PC-3 (cell line): ENCODE measurements around the gene RNF126. TPM values are rescaled to one million over a fixed set of nuclear protein-coding genes. Genes with fewer than 3 reads are reported as not detected.

Source experiments
- ATAC-seq: fragments of 200-7000 bp; cut with Tn5 transposase; 2 replicates; pipeline ENCODE4 v1.9.1; 2020; ENCODE audit warnings: mild to moderate bottlenecking, moderate library complexity
- BruUV-seq: library from RNA; stranded (reverse); fragments of 400-500 nt; replicated peaks from 2 replicates; lab custom pipeline; 2021; lab: Mats Ljungman, UMichigan
- CTCF ChIA-PET: fragments of 300-600 bp; sonication (Branson Sonifier 250); formaldehyde crosslinking; loops from one replicate; lab custom pipeline; 2022; ENCODE audit warnings: antibody characterized with exemption; lab: Charles Lee
- POLR2A ChIA-PET: fragments of 300-600 bp; sonication (Branson Sonifier 250); formaldehyde crosslinking; loops from one replicate; lab custom pipeline; 2022; ENCODE audit warnings: antibody characterized with exemption; ENCODE audit not compliant: unreplicated experiment; lab: Charles Lee
- DNase-seq: peaks from one replicate; pipeline ENCODE4 v3.0.0-alpha.2; 2015
- H2AFZ ChIP-seq: fragments of 300-600 bp; sonication (generic); 2 replicates; pipeline ENCODE4 v1.6.0; 2016; ENCODE audit warnings: antibody characterized with exemption, low read length
- H3F3A ChIP-seq: fragments of 300-600 bp; sonication (generic); one replicate; pipeline ENCODE4 v1.6.0; 2017; ENCODE audit warnings: antibody characterized with exemption, low read length, control low read depth, mild to moderate bottlenecking; ENCODE audit not compliant: unreplicated experiment
- H3K27ac ChIP-seq: fragments of 300-600 bp; sonication (generic); 2 replicates; pipeline ENCODE4 v1.5.1; 2016; ENCODE audit warnings: mild to moderate bottlenecking, low read length
- H3K27me3 ChIP-seq: fragments of 300-600 bp; sonication (generic); 2 replicates; pipeline ENCODE4 v1.6.1; 2016; ENCODE audit warnings: low read length, mixed read lengths
- H3K36me3 ChIP-seq: fragments of 300-600 bp; sonication (generic); 2 replicates; pipeline ENCODE4 v1.6.1; 2016; ENCODE audit warnings: low read depth, mixed run types, low read length, mixed read lengths
- H3K4me1 ChIP-seq: fragments of 300-600 bp; sonication (generic); 2 replicates; pipeline ENCODE4 v1.5.1; 2016; ENCODE audit warnings: low read length; ENCODE audit not compliant: insufficient read depth
- H3K4me2 ChIP-seq: fragments of 300-600 bp; sonication (generic); 2 replicates; pipeline ENCODE4 v1.6.0; 2016; ENCODE audit warnings: low read length
- H3K4me3 ChIP-seq: fragments of 300-600 bp; sonication (generic); 2 replicates; pipeline ENCODE4 v1.5.1; 2016; ENCODE audit warnings: mild to moderate bottlenecking, low read length, mixed read lengths
- H3K79me2 ChIP-seq: fragments of 300-600 bp; sonication (generic); 2 replicates; pipeline ENCODE4 v1.6.1; 2017; ENCODE audit warnings: low read length, mixed read lengths
- H3K9ac ChIP-seq: fragments of 300-600 bp; sonication (generic); 2 replicates; pipeline ENCODE4 v1.6.0; 2016; ENCODE audit warnings: mild to moderate bottlenecking, low read length
- H3K9me2 ChIP-seq: fragments of 300-600 bp; sonication (generic); replicated peaks from 2 replicates; pipeline ENCODE4 v1.6.1; 2016; ENCODE audit warnings: mixed run types, low read length, mixed read lengths
- H3K9me3 ChIP-seq: fragments of 300-600 bp; sonication (generic); 2 replicates; pipeline ENCODE4 v1.6.1; 2016; ENCODE audit warnings: low read length, mixed read lengths
- H4K20me1 ChIP-seq: fragments of 300-600 bp; sonication (generic); 2 replicates; pipeline ENCODE4 v1.6.1; 2016; ENCODE audit warnings: low read length, mixed read lengths
- EZH2 ChIP-seq: fragments of 300-600 bp; sonication (generic); IDR thresholded peaks from one replicate; pipeline ENCODE4 v1.6.1; 2017; ENCODE audit warnings: antibody characterized with exemption, mild to moderate bottlenecking, low read length; ENCODE audit not compliant: unreplicated experiment
- EZH2phosphoT487 ChIP-seq: fragments of 300-600 bp; sonication (generic); IDR thresholded peaks from 2 replicates; pipeline ENCODE4 v1.6.1; 2018; ENCODE audit warnings: mild to moderate bottlenecking, antibody characterized with exemption, low read length, borderline replicate concordance
- intact Hi-C: fragments of 100-400 bp; cut with micrococcal nuclease; formaldehyde crosslinking; loops from 2 replicates; pipeline ENCODE4 v1.9.0; 2023
- total RNA-seq: library from RNA; depleted of rRNA; stranded (reverse); fragments of >200 nt; gene quantifications from 2 replicates; pipeline ENCODE4 v1.2.3, GENCODE V29; 2014
- TF ChIP-seq, protein P1 (sequence below): fragments of 300-600 bp; sonication (generic); conservative IDR thresholded peaks from 2 replicates; pipeline ENCODE4 v1.5.1; 2017; ENCODE audit warnings: antibody characterized with exemption, low read depth, mild to moderate bottlenecking, low read length

RNF126 gene
- total RNA-seq, 1 experiment from 2014 or later = 86.4 TPM

DNA sequence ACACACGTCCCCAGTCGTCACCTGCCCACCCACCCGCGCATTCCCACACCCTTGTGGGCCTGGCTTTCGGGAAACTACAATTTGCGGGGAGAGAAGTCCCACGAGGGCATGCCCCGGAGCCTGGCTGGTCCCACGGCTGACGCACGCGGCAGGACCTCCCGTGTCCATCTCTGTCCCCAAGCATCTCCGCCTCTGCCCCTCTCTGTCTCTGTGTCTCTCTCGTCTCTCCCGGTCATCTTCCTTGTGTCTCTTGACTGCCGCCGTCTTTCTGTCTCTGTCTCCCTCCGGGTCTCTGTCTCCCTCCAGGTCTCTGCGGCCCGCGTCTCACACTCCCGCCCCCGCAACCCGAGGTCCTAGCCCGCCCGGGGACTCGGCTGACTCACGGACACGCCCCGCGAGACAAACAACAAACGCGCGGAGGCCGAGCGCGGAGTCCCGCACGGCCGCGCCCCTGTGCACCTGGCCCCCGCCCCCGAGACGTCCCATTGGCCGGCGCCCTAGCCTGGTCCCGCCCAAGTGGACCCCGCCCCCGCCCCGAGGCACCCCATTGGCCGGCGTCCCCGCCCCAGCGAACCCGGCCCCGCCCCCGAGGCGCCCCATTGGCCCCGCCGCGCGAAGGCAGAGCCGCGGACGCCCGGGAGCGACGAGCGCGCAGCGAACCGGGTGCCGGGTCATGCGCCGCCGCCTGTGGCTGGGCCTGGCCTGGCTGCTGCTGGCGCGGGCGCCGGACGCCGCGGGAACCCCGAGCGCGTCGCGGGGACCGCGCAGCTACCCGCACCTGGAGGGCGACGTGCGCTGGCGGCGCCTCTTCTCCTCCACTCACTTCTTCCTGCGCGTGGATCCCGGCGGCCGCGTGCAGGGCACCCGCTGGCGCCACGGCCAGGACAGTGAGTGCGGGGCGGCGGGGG lies 23.5 kb downstream of the RNF126 start, which contains the start of gene FGF22:
TSS of gene FGF22 (plus strand) at position 627 of the 908 bp plus-strand sequence. CDS start at position 674, 47 bp downstream.
- Histone ChIP-seq H3K4me1 (no peaks in the 10 kb centered on the region), H3K4me2 (peak within 1 kb of the TSS; percentile 83), H4K20me1 (no peaks in the 10 kb centered on the region), H3F3A (no peaks in the 10 kb centered on the region), H2AFZ (peak within 1 kb of the TSS; percentile 87), H3K79me2 (no peaks in the 10 kb centered on the region), H3K4me3 (peak within 1 kb of the TSS; percentile 66), H3K36me3 (no peaks in the 10 kb centered on the region), H3K9me3 (no peaks in the 10 kb centered on the region), H3K27me3 (no peaks in the 10 kb centered on the region), H3K27ac (no peak within 1 kb of the TSS), H3K9ac (no peak within 1 kb of the TSS), H3K9me2 (no peaks in the 10 kb centered on the region)
- intact Hi-C loops = loop anchor here (10.0 kb wide), 1 partner anchor 65 kb away; the partner anchor contains the start of gene BSG
- ChIA-PET CTCF (no interaction called here), POLR2A (no interaction called here)
- TF ChIP-seq, protein P1, sequence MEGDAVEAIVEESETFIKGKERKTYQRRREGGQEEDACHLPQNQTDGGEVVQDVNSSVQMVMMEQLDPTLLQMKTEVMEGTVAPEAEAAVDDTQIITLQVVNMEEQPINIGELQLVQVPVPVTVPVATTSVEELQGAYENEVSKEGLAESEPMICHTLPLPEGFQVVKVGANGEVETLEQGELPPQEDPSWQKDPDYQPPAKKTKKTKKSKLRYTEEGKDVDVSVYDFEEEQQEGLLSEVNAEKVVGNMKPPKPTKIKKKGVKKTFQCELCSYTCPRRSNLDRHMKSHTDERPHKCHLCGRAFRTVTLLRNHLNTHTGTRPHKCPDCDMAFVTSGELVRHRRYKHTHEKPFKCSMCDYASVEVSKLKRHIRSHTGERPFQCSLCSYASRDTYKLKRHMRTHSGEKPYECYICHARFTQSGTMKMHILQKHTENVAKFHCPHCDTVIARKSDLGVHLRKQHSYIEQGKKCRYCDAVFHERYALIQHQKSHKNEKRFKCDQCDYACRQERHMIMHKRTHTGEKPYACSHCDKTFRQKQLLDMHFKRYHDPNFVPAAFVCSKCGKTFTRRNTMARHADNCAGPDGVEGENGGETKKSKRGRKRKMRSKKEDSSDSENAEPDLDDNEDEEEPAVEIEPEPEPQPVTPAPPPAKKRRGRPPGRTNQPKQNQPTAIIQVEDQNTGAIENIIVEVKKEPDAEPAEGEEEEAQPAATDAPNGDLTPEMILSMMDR = no peak
- TF ChIP-seq EZH2 = no peak
- DNase-seq = peak; percentile 80
- peak; percentile 92 for ATAC-seq
- BruUV-seq = no TSS peak

DNA sequence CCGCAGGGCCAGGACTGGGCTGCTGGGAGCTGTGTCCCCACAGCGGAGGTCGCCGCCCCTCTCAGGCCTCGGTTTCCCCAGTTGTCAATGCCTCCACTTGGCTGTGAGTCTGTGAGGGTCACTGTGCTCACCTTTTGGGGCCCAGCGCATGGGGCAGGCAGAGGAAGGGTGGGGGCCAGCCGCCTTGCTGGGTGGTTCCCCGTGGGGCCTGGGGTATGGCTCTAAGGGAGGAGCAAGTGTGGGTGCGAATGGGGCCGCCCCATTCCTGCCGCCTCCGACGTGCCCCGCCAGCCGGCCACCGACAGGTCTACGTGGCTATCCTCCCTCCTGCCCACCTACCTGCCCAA lies 24.1 kb downstream of the RNF126 start:
- TF ChIP-seq EZH2 (no peak), EZH2phosphoT487 (no peak)
- TF ChIP-seq, protein P1 = no peak
- ATAC-seq = no peak

More for the DNA sequence above, 24.1 kb downstream of the RNF126 start:
- Histone ChIP-seq H3K36me3 (no peaks in the 10 kb centered on the region), H3K9me3 (no peaks in the 10 kb centered on the region), H3K9ac (no peak overlapping the region), H3K4me1 (no peaks in the 10 kb centered on the region), H3K79me2 (no peaks in the 10 kb centered on the region), H2AFZ (peak overlapping the region; percentile 87), H3K9me2 (no peaks in the 10 kb centered on the region), H4K20me1 (no peaks in the 10 kb centered on the region), H3K27me3 (no peaks in the 10 kb centered on the region), H3K4me2 (peak overlapping the region; percentile 83), H3K27ac (no peak overlapping the region), H3K4me3 (peak overlapping the region; percentile 66; the same call in 1 of the 2 replicates), H3F3A (no peaks in the 10 kb centered on the region)
- BruUV-seq = no TSS peak
- intact Hi-C loops = loop anchor here (10.0 kb wide), 1 partner anchor 64 kb away; the partner anchor contains the start of gene BSG
- no peak for DNase-seq
- ChIA-PET POLR2A (no interaction called here), CTCF (no interaction called here)
